Stimulated activated CD8-positive, alpha-beta memory T cell treated with anti-CD3 and anti-CD28 coated beads, Interleukin-2, amount 100 ng/mL, for 48 hours (primary cell): Measurements from ENCODE around the gene ZNF543.
"Not testable (repeated sequence)": the region's sequence is repeated elsewhere in the genome, so short reads cannot be mapped to it uniquely, and the experiment has no call there.

Source experiments
- DNase-seq, 2 donors: peaks; one replicate each; pipeline ENCODE4 v3.0.0-alpha.2; 2020; ENCODE audit warnings: low read depth in 2 of 2

The ZNF543 gene

GRCh38 chr19:57320180-57321084, at the start of gene ZNF543:
Gene ZNF543, plus strand, starts transcription at chr19:57320472. Its CDS starts 382 bp downstream, at chr19:57320854.
- DNase-seq, result peak; percentile 87 to 93

- DNase-seq, result no peak
These were observed 49.0 kb upstream of the ZNF543 start for GRCh38 chr19:57271280-57271679.

GRCh38 chr19:57273014-57273413, 47.3 kb upstream of the ZNF543 start:
- DNase-seq, result no peak

- DNase-seq, result no peak
These were observed 43.8 kb upstream of the ZNF543 start for GRCh38 chr19:57276430-57276829.

- not testable (repeated sequence) for DNase-seq
These were observed 41.8 kb upstream of the ZNF543 start for GRCh38 chr19:57278481-57278880.

- DNase-seq, result peak; percentile 63 to 71
These were observed 40.7 kb upstream of the ZNF543 start for GRCh38 chr19:57279418-57280164.

- peak; percentile 89 to 96 for DNase-seq
These were observed 39.9 kb upstream of the ZNF543 start, which contains the start of gene ZNF460 for GRCh38 chr19:57280165-57280961. Gene ZNF460, plus strand, starts transcription at chr19:57280485. Its CDS starts 322 bp downstream, at chr19:57280807.

- DNase-seq, result no peak
These were observed 39.3 kb upstream of the ZNF543 start for GRCh38 chr19:57280962-57281400.

GRCh38 chr19:57282011-57282643, 38.1 kb upstream of the ZNF543 start:
- no peak for DNase-seq

- no peak for DNase-seq
These were observed 31.9 kb upstream of the ZNF543 start for GRCh38 chr19:57288373-57288772.

GRCh38 chr19:57290970-57291369, 29.3 kb upstream of the ZNF543 start:
- DNase-seq, result no peak

GRCh38 chr19:57292547-57292946, 27.7 kb upstream of the ZNF543 start:
- DNase-seq, result no peak

- no peak for DNase-seq
These were observed 26.6 kb upstream of the ZNF543 start for GRCh38 chr19:57293719-57294118.

- no peak for DNase-seq
These were observed 18.2 kb upstream of the ZNF543 start for GRCh38 chr19:57302020-57302465.

GRCh38 chr19:57302727-57303401, 17.4 kb upstream of the ZNF543 start:
- no peak for DNase-seq

- no peak for DNase-seq
These were observed 15.2 kb upstream of the ZNF543 start for GRCh38 chr19:57305056-57305455.

GRCh38 chr19:57308514-57308913, 11.8 kb upstream of the ZNF543 start:
- DNase-seq, result no peak

- DNase-seq, result no peak
These were observed 9.5 kb upstream of the ZNF543 start for GRCh38 chr19:57310792-57311191.

GRCh38 chr19:57314146-57314545, 6.1 kb upstream of the ZNF543 start:
- DNase-seq, result no peak

GRCh38 chr19:57317503-57317902, 2.8 kb upstream of the ZNF543 start:
- DNase-seq, result no peak

GRCh38 chr19:57319869-57320179, 448 bp upstream of the ZNF543 start:
- DNase-seq, result no peak
